Heart left ventricle (tissue), 16 donors: Measurements from ENCODE around the gene TLX1. TPM values are rescaled to one million over a fixed set of nuclear protein-coding genes. Genes with fewer than 3 reads are reported as not detected.

Experiments used
- ATAC-seq, 4 donors: fragments of 200-7000 bp; cut with Tn5 transposase; one replicate each; pipeline ENCODE4 v1.9.1; 2020 to 2022; ENCODE audit warnings: moderate library complexity in 4 of 4, mild to moderate bottlenecking in 3 of 4, moderate number of reproducible peaks in 1 of 4
- DNase-seq, 5 donors: peaks; one replicate each; pipeline ENCODE4 v3.0.0-alpha.2; 2020
- H3K27ac ChIP-seq, 12 donors: fragments of 200-600 bp; sonication (generic) in 4 of 12; one replicate each; pipeline versions ENCODE4 v1.5.0 to v1.8.0; 2016 to 2022; ENCODE audit warnings: mild to moderate bottlenecking in 2 of 12
- H3K27me3 ChIP-seq, 9 donors: fragments of 200-600 bp; sonication (generic) in 2 of 9; one replicate each; pipeline versions ENCODE4 v1.5.1 to v1.8.0; 2016 to 2022; ENCODE audit warnings: mild to moderate bottlenecking in 3 of 9
- H3K36me3 ChIP-seq, 9 donors: fragments of 200-600 bp; sonication (generic) in 2 of 9; one replicate each; pipeline versions ENCODE4 v1.5.0 to v1.8.0; 2018 to 2022; ENCODE audit warnings: mild to moderate bottlenecking in 2 of 9
- H3K4me1 ChIP-seq, 12 donors: fragments of 200-600 bp; sonication (generic) in 4 of 12; one replicate each; pipeline versions ENCODE4 v1.5.0 to v1.8.0; 2016 to 2022; ENCODE audit warnings: mild to moderate bottlenecking in 3 of 12
- H3K4me3 ChIP-seq, 12 donors: fragments of 200-600 bp; sonication (generic) in 4 of 12; one replicate each; pipeline versions ENCODE4 v1.5.0 to v1.8.0; 2017 to 2022; ENCODE audit warnings: mild to moderate bottlenecking in 9 of 12, moderate library complexity in 4 of 12
- H3K9me3 ChIP-seq, 12 donors: fragments of 200-600 bp; sonication (generic) in 4 of 12; one replicate each; pipeline versions ENCODE4 v1.5.0 to v1.8.0; 2016 to 2022; ENCODE audit warnings: mild to moderate bottlenecking in 1 of 12
- CTCF ChIP-seq, 12 donors: fragments of 200-600 bp; sonication (generic) in 4 of 12; IDR thresholded peaks; one replicate each; pipeline versions ENCODE4 v1.5.0 to v1.8.0; 2018 to 2022; ENCODE audit warnings: antibody characterized with exemption in 12 of 12, mild to moderate bottlenecking in 5 of 12
- POLR2A ChIP-seq, 2 donors: fragments of 450-650 bp; IDR thresholded peaks; one replicate each; pipeline ENCODE4 v1.6.1; 2017; ENCODE audit warnings: antibody characterized with exemption in 2 of 2, mild to moderate bottlenecking in 2 of 2, moderate library complexity in 2 of 2
- WGBS, 4 donors: extraction: QIAGEN DNeasy Blood & Tissue Kit in 2 of 4; methylation state at CpG; one replicate each; pipeline versions ENCODE4 v1.1.5 to v1.1.7; 2013 to 2018; 5-methylcytosine and 5-hydroxymethylcytosine counted together
- intact Hi-C, 10 donors: fragments of 100-400 bp; cut with DNase I; formaldehyde crosslinking; loops; one replicate each; pipeline versions ENCODE4 v1.11.1 to v1.14.2; 2022
- polyA plus RNA-seq, 2 donors: library from polyadenylated mRNA; stranded (reverse); fragments of 200-250 nt; gene quantifications; one replicate each; pipeline ENCODE4 v1.2.3, GENCODE V29; 2013
- total RNA-seq, 9 donors: library from RNA; depleted of rRNA in 2 of 9; stranded (reverse); fragments of >200 nt in 2 of 9; fragmentation: NEBNext Ultra II Directional in 3 of 9; extraction: Animal tissue kit (Norgen Biotek cat#: 25700) in 3 of 9; gene quantifications; one replicate each; pipeline versions ENCODE4 v1.1.0 to v1.2.4, GENCODE V29; 2016 to 2023
- donor health status: ischemic (EF 13 %, LVEDD 7.1; RV severe dilation, severe dysfunction).
- donor health status: healthy with polysubstance abuse.
- donor health status: DM: no; HTN: yes; CAD: no.
- donor health status: DM: no; HTN: no; CAD: no.
- donor health status: ischemic (EF 25% LVEDD 6.9; RV normal size, moderate dysfunction).
- donor health status: ischemic (EF 25% LVEDD 5.7; RV mildly dilated, moderate dysfunction).
- donor health status: healthy.
- donor health status: DM: yes; HTN: yes; CAD: no.
- donor health status: ischemic (EF 35%, LVEDD 5.7; RV mildly dilated, moderate dysfunction).
- donor health status: nonischemic (EF 11% LVEDD 7.7; RV severe dilation, severe dysfunction).
- donor health status: DM: yes; HTN: yes; CAD: no.
- donor health status: PGD.
- donor health status: ischemic (EF 29% LVEDD 5.4; RV normal size, mild dysfunction).
- donor health status: nonischemic (EF 23%, LVEDD 6.1; RV moderate dilation, normal function).

The TLX1 gene
- total and polyA plus RNA-seq, 11 donors: 0.08 to 0.94 (median 0.18) TPM; not detected in 3

- Histone ChIP-seq H3K27ac (no peak overlapping the region), H3K27me3 (peaks cover 2 to 78% (median 23%) of the 10 kb centered on the region in 9 donors), H3K4me3 (no peak overlapping the region), H3K9me3 (no peaks in the 10 kb centered on the region), H3K36me3 (no peaks in the 10 kb centered on the region), H3K4me1 (peaks cover 0 to 8% (median 2%) of the 10 kb centered on the region in 12 donors)
- intact Hi-C loops: loop anchor here in 1 of 10 donors (10.0 kb wide), 1 partner anchor 908 kb away; no protein-coding TSS in a partner anchor
- TF ChIP-seq POLR2A (IDR thresholded peaks at IDR 0.05) (no peak), CTCF (IDR thresholded peaks at IDR 0.05) (no peak)
- ATAC-seq (no peak), DNase-seq (no peak)
- WGBS, 4 donors: 87 to 93% (median 87%) methylated on average over 2 of the region's 2 CpGs
Observed at GRCh38 chr10:101166430-101166829, 35.3 kb downstream of the TLX1 start.

GRCh38 chr10:101172741-101173140 lies 41.6 kb downstream of the TLX1 start:
- no peak for DNase-seq
- Histone ChIP-seq H3K27ac (no peak overlapping the region), H3K36me3 (no peaks in the 10 kb centered on the region), H3K4me3 (no peak overlapping the region), H3K27me3 (peaks cover 0 to 54% (median 10%) of the 10 kb centered on the region in 9 donors), H3K9me3 (peaks cover 0 to 29% (median 14%) of the 10 kb centered on the region in 12 donors), H3K4me1 (no peaks in the 10 kb centered on the region)
- 61 to 78% (median 68%) methylated on average over 2 of the region's 2 CpGs for WGBS, 4 donors
- TF ChIP-seq CTCF (IDR thresholded peaks at IDR 0.05) (no peak), POLR2A (IDR thresholded peaks at IDR 0.05) (no peak)
- intact Hi-C loops: no loop called here
- no peak for ATAC-seq

- ATAC-seq (no peak), DNase-seq (no peak)
- 92 to 97% (median 96%) methylated on average over 2 of the region's 2 CpGs for WGBS, 4 donors
- no peak overlapping the region for H3K27ac ChIP-seq
- H3K4me1 ChIP-seq: no peaks in the 10 kb centered on the region
- H3K9me3 ChIP-seq: peaks cover 0 to 29% (median 14%) of the 10 kb centered on the region in 12 donors
- TF ChIP-seq CTCF (IDR thresholded peaks at IDR 0.05): no peak
- no peak for TF ChIP-seq POLR2A (IDR thresholded peaks at IDR 0.05)
- intact Hi-C loops: no loop called here
- H3K4me3 ChIP-seq: no peak overlapping the region
- peaks cover 0 to 48% (median 4%) of the 10 kb centered on the region in 9 donors for H3K27me3 ChIP-seq
- H3K36me3 ChIP-seq: no peaks in the 10 kb centered on the region
Observed at GRCh38 chr10:101174319-101174718, 43.2 kb downstream of the TLX1 start.

GRCh38 chr10:101176577-101176976 lies 45.5 kb downstream of the TLX1 start:
- Histone ChIP-seq H3K27ac (no peak overlapping the region), H3K9me3 (peaks cover 0 to 29% (median 14%) of the 10 kb centered on the region in 12 donors), H3K4me1 (no peaks in the 10 kb centered on the region), H3K27me3 (peaks cover 0 to 45% (median 6%) of the 10 kb centered on the region in 9 donors), H3K36me3 (no peaks in the 10 kb centered on the region), H3K4me3 (no peak overlapping the region)
- intact Hi-C loops: no loop called here
- no peak for ATAC-seq
- no peak for TF ChIP-seq POLR2A (IDR thresholded peaks at IDR 0.05)
- DNase-seq: no peak
- 26 to 50% (median 38%) methylated on average over 4 of the region's 4 CpGs for WGBS, 4 donors

GRCh38 chr10:101182936-101183335 lies 51.8 kb downstream of the TLX1 start:
- H3K27me3 ChIP-seq: peaks cover 0 to 26% (median 2%) of the 10 kb centered on the region in 9 donors
- intact Hi-C loops: no loop called here
- no peak overlapping the region for H3K27ac ChIP-seq
- DNase-seq (no peak), ATAC-seq (no peak)
- WGBS, 4 donors: 59 to 82% (median 78%) methylated on average over 2 of the region's 2 CpGs
- H3K4me3 ChIP-seq: no peak overlapping the region
- TF ChIP-seq CTCF (IDR thresholded peaks at IDR 0.05) (no peak), POLR2A (IDR thresholded peaks at IDR 0.05) (no peak)
- no peaks in the 10 kb centered on the region for H3K9me3 ChIP-seq
- no peaks in the 10 kb centered on the region for H3K4me1 ChIP-seq
- H3K36me3 ChIP-seq: no peaks in the 10 kb centered on the region
